ENCODE measurements around the gene MGP.

MGP gene

GRCh38 chr12:14931791-14932560 lies 46.3 kb upstream of the MGP start:
- Histone ChIP-seq H3K9me2 (ENCODE audit: low read depth, low read length) (no peaks in the 10 kb centered on the region), H3K4me1 (ENCODE audit: insufficient read depth, low read length, severe bottlenecking) (no peaks in the 10 kb centered on the region), H3K9me3 (ENCODE audit: low read length) (no peaks in the 10 kb centered on the region), H3K4me2 (ENCODE audit: low read length) (no peak overlapping the region), H3K9ac (ENCODE audit: low read length) (no peak overlapping the region), H3K79me2 (ENCODE audit: insufficient read depth, low read length) (no peaks in the 10 kb centered on the region), H3F3A (ENCODE audit: insufficient read depth, low read length) (no peaks in the 10 kb centered on the region), H3K27ac (ENCODE audit: low read depth, low read length, poor library complexity, severe bottlenecking) (no peak overlapping the region), H4K20me1 (ENCODE audit: insufficient read depth, low read length) (no peaks in the 10 kb centered on the region), H2AFZ (ENCODE audit: low read length) (no peak overlapping the region), H3K36me3 (ENCODE audit: insufficient read depth, low read length) (no peaks in the 10 kb centered on the region; the same call in 1 of the 2 replicates), H3K4me3 (ENCODE audit: low read depth, low read length, poor library complexity, severe bottlenecking) (no peak overlapping the region), H3K27me3 (ENCODE audit: insufficient read depth, low read length) (no peaks in the 10 kb centered on the region)
- TF ChIP-seq EZH2 (IDR thresholded peaks at IDR 0.05; ENCODE audit: borderline replicate concordance, low read length) = no peak
- no peak for TF ChIP-seq CTCF (IDR thresholded peaks at IDR 0.05; ENCODE audit: low read length)

GRCh38 chr12:14931359-14931758 lies 45.7 kb upstream of the MGP start:
- no peak for TF ChIP-seq EZH2 (IDR thresholded peaks at IDR 0.05; ENCODE audit: borderline replicate concordance, low read length)
- TF ChIP-seq CTCF (IDR thresholded peaks at IDR 0.05; ENCODE audit: low read length) = no peak
- Histone ChIP-seq H3K9me3 (ENCODE audit: low read length) (no peaks in the 10 kb centered on the region), H3K9ac (ENCODE audit: low read length) (no peak overlapping the region), H3K4me3 (ENCODE audit: low read depth, low read length, poor library complexity, severe bottlenecking) (no peak overlapping the region), H3F3A (ENCODE audit: insufficient read depth, low read length) (no peaks in the 10 kb centered on the region), H3K27me3 (ENCODE audit: insufficient read depth, low read length) (no peaks in the 10 kb centered on the region), H3K9me2 (ENCODE audit: low read depth, low read length) (no peaks in the 10 kb centered on the region), H3K36me3 (ENCODE audit: insufficient read depth, low read length) (no peaks in the 10 kb centered on the region; the same call in 1 of the 2 replicates), H4K20me1 (ENCODE audit: insufficient read depth, low read length) (no peaks in the 10 kb centered on the region), H3K27ac (ENCODE audit: low read depth, low read length, poor library complexity, severe bottlenecking) (no peak overlapping the region), H3K79me2 (ENCODE audit: insufficient read depth, low read length) (no peaks in the 10 kb centered on the region), H3K4me2 (ENCODE audit: low read length) (no peak overlapping the region), H2AFZ (ENCODE audit: low read length) (no peak overlapping the region), H3K4me1 (ENCODE audit: insufficient read depth, low read length, severe bottlenecking) (no peaks in the 10 kb centered on the region)

GRCh38 chr12:14930299-14930698 lies 44.6 kb upstream of the MGP start:
- no peaks in the 10 kb centered on the region for H3K79me2 ChIP-seq (ENCODE audit: insufficient read depth, low read length)
- no peak overlapping the region for H3K9ac ChIP-seq (ENCODE audit: low read length)
- TF ChIP-seq CTCF (IDR thresholded peaks at IDR 0.05; ENCODE audit: low read length) (no peak), EZH2 (IDR thresholded peaks at IDR 0.05; ENCODE audit: borderline replicate concordance, low read length) (no peak)
- no peaks in the 10 kb centered on the region for H3K9me3 ChIP-seq (ENCODE audit: low read length)
- no peaks in the 10 kb centered on the region; the same call in 1 of the 2 replicates for H3F3A ChIP-seq (ENCODE audit: insufficient read depth, low read length)
- no peak overlapping the region for H3K4me3 ChIP-seq (ENCODE audit: low read depth, low read length, poor library complexity, severe bottlenecking)
- H4K20me1 ChIP-seq (ENCODE audit: insufficient read depth, low read length) = no peaks in the 10 kb centered on the region
- H3K36me3 ChIP-seq (ENCODE audit: insufficient read depth, low read length) = no peaks in the 10 kb centered on the region; the same call in 1 of the 2 replicates
- H3K4me1 ChIP-seq (ENCODE audit: insufficient read depth, low read length, severe bottlenecking) = no peaks in the 10 kb centered on the region
- no peaks in the 10 kb centered on the region for H3K9me2 ChIP-seq (ENCODE audit: low read depth, low read length)
- no peak overlapping the region for H3K27ac ChIP-seq (ENCODE audit: low read depth, low read length, poor library complexity, severe bottlenecking)
- H2AFZ ChIP-seq (ENCODE audit: low read length) = no peak overlapping the region
- no peaks in the 10 kb centered on the region for H3K27me3 ChIP-seq (ENCODE audit: insufficient read depth, low read length)
- H3K4me2 ChIP-seq (ENCODE audit: low read length) = no peak overlapping the region
